GM18907 (cell line): Measurements from ENCODE around the gene RELT.
A peak's percentile ranks its signal among the peaks of the same experiment; 100 is the strongest.

ENCODE experiments used
- ATAC-seq: cut with Tn5 transposase; IDR thresholded peaks from one replicate; pipeline ENCODE4 v1.9.1; 2021; ENCODE audit warnings: mild to moderate bottlenecking, moderate library complexity; ENCODE audit not compliant: unreplicated experiment

The RELT gene, protein sequence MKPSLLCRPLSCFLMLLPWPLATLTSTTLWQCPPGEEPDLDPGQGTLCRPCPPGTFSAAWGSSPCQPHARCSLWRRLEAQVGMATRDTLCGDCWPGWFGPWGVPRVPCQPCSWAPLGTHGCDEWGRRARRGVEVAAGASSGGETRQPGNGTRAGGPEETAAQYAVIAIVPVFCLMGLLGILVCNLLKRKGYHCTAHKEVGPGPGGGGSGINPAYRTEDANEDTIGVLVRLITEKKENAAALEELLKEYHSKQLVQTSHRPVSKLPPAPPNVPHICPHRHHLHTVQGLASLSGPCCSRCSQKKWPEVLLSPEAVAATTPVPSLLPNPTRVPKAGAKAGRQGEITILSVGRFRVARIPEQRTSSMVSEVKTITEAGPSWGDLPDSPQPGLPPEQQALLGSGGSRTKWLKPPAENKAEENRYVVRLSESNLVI

DNA sequence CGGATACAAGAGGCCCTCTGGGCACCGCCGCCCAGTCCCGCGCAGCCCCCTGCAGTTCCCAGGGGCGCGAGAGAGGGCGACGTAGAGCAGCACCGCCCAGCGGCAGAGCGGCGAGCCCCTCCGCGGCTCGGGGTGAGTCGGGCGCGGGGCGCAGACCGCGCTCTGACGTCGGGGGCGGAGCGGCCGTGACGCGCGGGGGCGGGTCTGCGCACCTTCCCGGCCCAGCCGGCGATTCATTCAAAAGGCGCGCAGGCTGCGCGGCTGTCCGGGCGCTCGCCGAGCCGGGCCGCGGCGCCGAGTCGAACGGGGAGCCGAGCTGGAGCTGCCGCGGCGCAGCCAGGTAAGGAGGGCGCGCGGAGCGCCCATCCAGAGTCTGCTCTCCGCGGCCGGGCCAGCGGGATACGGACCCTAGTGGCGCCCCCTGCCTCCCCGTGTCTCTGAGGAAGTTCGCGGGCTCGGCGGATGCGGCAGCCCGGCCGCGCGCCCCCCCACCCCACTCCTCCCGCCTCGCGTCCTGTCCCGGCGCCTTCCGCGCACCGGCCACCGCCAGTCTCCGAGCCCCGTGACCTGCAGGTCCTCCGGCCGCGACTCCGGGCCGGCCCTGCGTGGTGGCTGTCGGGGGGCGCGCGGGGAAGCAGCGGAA is at the start of gene RELT:
TSS of gene RELT (plus strand) at position 240 of the 643 bp plus-strand sequence. CDS start 12,738 bp downstream, outside the sequence.
- ATAC-seq: peak; percentile 71

GRCh38 chr11:73326929-73327811 is 49.0 kb upstream of the RELT start:
- ATAC-seq: no peak

GRCh38 chr11:73327812-73328364 is 48.3 kb upstream of the RELT start:
- no peak for ATAC-seq

- no peak for ATAC-seq
These were observed 45.6 kb upstream of the RELT start for GRCh38 chr11:73330569-73331093.

DNA sequence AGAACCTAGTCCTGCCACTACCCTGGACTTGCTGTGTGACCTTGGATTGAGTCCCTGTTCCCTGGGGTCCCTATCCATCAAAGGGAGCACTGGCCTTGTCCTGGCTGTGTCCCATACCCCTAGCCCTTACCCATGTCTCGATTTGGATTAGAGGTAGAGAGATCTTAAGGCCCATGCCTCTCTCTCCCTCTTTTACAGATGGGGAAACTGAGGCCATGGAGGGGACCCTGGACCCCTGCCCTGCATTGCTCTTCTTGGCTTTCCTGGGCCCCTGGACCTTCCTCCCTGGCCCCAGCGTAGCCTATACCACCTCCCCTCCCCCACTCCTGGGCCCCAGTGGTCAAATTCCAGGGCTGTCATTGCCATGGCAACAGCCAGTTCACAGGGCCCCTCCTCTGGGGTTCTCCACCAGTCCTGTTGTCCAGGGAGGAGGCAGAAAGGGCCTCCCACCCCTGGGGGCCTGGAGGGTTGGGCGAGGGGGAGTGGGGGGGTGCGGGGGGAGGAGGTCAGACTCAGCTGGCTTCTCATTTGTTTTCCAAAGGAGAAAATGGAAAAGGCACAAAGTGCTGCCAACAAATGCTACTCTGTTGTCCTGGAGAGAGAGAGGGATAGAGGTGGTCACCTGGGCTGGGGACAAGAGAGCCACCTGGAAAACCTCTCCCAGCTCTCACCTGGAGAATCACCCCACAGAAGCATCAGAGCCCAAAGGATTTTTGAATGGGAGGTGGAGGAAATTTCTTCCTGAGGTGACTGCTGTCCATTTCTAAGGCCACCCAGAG is 44.9 kb upstream of the RELT start:
- no peak for ATAC-seq

GRCh38 chr11:73333173-73333572 is 43.0 kb upstream of the RELT start:
- no peak for ATAC-seq

- ATAC-seq: no peak
These were observed 42.4 kb upstream of the RELT start for GRCh38 chr11:73333640-73334383.

- no peak for ATAC-seq
These were observed 41.6 kb upstream of the RELT start for GRCh38 chr11:73334384-73335203.

- no peak for ATAC-seq
These were observed 40.8 kb upstream of the RELT start for GRCh38 chr11:73335204-73335923.

GRCh38 chr11:73337846-73338245 is 38.4 kb upstream of the RELT start:
- ATAC-seq: no peak

DNA sequence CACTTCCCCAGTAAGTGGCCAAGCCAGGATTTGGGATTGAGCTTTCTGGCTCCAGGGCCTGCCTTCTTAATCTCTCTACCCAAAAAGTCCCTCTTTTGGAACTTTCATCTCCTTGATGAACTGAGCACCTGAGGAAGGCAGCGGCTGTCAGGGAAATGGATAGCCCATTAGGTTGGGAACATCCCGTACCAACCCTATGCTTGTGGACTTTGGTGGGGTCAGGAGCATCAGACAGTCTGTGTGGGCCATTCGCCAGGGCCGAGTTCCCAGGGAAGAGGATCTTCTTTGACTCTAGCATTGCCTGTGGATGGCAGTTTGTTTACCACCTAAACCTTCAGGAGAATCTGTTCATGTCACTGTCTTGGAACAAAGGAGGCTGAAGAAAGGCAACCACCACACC is 37.9 kb upstream of the RELT start:
- no peak for ATAC-seq

DNA sequence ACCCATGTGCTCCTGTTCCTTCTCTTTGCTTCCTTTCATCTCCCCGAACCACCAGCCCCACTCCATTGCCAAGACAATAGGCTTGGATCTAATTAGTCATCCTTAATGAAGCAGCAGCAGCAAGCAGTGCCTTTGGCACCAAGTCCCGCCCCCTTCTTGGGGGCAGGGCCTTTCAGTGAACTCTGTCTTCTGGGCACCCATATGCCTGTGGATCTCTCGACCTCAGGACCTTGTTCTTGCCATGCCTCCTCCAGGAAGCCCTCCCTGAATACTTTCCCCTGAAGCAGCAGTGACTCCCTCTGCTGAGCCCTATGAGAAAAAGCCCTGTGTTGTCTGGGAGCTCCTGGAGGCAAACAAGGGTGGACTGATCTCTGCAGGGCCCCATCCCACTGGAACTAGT is 36.0 kb upstream of the RELT start:
- ATAC-seq: no peak

- no peak for ATAC-seq
These were observed 33.6 kb upstream of the RELT start for GRCh38 chr11:73342633-73343032.

DNA sequence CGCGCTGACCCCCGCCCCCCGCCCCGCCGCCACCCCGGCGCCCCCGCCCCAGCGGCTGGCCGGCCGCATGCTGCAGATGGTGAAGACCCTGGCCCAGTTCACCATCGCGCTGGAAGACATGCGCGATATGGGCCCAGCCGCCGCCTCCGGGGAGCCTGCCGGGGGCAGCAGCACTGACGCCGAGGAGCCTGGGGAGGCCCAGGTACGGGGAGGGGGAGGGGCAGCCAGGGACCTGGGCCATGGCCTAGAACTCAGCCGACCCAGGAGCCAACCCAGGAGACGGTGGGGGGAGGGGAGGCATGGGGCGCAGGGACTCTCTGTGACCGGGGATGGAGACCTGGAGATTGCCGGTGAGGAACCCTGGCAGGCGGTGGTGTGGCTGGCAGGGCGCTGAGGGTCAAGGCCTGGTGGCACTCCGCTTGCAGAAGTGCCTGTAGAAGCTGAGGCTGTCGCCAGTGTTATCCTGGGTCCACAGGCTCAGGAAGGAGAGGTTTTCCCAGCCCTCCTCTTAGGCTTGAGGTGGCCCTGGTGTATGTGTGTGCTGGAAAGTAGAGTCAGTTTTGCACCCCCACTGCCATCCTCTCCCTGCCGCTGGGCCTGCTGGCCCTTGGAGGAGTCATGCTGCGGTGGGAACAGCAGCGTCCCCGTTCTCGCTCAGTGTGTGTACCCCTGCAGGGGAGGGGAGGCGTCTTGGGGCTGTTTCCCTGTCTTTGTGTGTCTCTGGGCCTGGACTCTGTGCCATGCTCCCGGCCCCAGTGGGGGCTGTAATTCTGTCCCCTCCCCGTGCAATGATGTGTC is 32.9 kb upstream of the RELT start:
- no peak for ATAC-seq

GRCh38 chr11:73344191-73344607 is 32.0 kb upstream of the RELT start:
- ATAC-seq: no peak

DNA sequence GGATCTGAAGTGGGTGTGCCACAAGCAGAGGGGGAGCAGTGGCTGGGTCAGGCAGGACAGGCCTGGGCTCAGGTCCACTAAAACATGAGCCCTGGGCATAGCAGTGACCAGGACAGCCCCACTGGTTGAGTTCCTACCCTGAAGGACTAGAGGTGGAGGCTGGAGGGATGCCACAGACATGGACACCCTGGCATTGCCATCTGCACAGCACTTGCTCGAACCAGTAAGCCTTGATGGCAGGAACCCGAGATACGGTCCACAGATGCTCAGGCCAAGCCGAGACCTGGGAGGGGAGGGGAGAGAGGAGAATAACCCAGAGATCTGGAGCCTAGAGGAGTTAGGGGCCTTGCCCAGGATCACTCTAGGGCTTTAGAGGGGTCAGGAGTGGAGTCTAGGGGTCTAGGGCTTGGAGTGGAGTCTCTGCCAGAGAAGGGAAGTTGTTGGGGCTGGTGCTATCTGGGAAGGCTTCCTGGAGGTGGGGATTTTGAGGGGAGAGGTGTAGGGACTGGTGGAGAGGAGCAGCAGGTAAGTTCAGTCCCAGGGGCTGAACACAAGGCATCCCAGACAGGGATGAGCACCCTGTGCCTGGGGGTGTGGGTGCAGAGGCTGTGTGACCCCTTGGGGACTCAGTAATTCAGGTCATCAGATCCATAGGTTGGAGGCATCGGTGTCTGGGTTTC is 30.6 kb upstream of the RELT start:
- no peak for ATAC-seq
